HEK293 (cell line): ENCODE results near the gene DPM2.

Source experiments
- CTCF ChIA-PET: fragments of 350-600 bp; formaldehyde crosslinking; extraction: SDS; loops from one replicate; lab custom pipeline; 2021; ENCODE audit warnings: antibody characterized with exemption; lab: Yijun Ruan, JAX
- POLR2A ChIA-PET: fragments of 300-600 bp; formaldehyde crosslinking; extraction: SDS; loops from one replicate; lab custom pipeline; 2020; ENCODE audit warnings: antibody characterized with exemption, inconsistent platforms; lab: Yijun Ruan, JAX
- H3K27ac ChIP-seq: fragments of 200-500 bp; sonication (Bioruptor generic); 2 replicates; pipeline ENCODE4 v1.5.1; 2014; ENCODE audit warnings: low read depth, low read length, control low read depth, inconsistent platforms; ENCODE audit errors: extremely low read depth
- H3K36me3 ChIP-seq, 2 experiments: fragments of 200-500 bp in 1 of 2; sonication (Bioruptor generic) in 1 of 2; 1 replicate in 1 of 2; 2 replicates in 1 of 2; pipeline ENCODE4 v1.5.1; 2014 to 2017; ENCODE audit warnings: inconsistent platforms in 2 of 2, low read length in 2 of 2; ENCODE audit not compliant: control insufficient read depth in 2 of 2, insufficient read depth in 1 of 2
- H3K4me1 ChIP-seq: fragments of 200-500 bp; sonication (Bioruptor generic); 2 replicates; pipeline ENCODE4 v1.5.1; 2014; ENCODE audit warnings: mild to moderate bottlenecking, low read length, inconsistent platforms; ENCODE audit not compliant: control insufficient read depth, insufficient read depth
- H3K4me3 ChIP-seq: 2 replicates; pipeline ENCODE4 v1.5.1; 2011; ENCODE audit warnings: low read depth, mild to moderate bottlenecking, control low read depth, low read length, moderate library complexity
- H3K9me3 ChIP-seq: fragments of 200-500 bp; sonication (Bioruptor generic); 2 replicates; pipeline ENCODE4 v1.5.1; 2014; ENCODE audit warnings: low read depth, low read length, inconsistent platforms; ENCODE audit not compliant: control insufficient read depth, insufficient read depth
- BCL11B ChIP-seq: fragments of 450-650 bp; formaldehyde crosslinking; IDR thresholded peaks from 2 replicates; pipeline ENCODE4 v1.5.1; 2016; ENCODE audit warnings: low read depth, missing biosample characterization, missing genetic modification characterization
- GLI2 ChIP-seq: fragments of 450-650 bp; formaldehyde crosslinking; IDR thresholded peaks from 2 replicates; pipeline ENCODE4; 2017; ENCODE audit warnings: missing biosample characterization, missing genetic modification characterization, low read depth, borderline replicate concordance
- GLIS1 ChIP-seq: fragments of 450-650 bp; formaldehyde crosslinking; IDR thresholded peaks from 2 replicates; pipeline ENCODE4 v1.5.1; 2016; ENCODE audit warnings: missing biosample characterization, missing genetic modification characterization
- HIC1 ChIP-seq: fragments of 450-650 bp; formaldehyde crosslinking; IDR thresholded peaks from 2 replicates; pipeline ENCODE4 v1.5.1; 2016; ENCODE audit warnings: missing biosample characterization, missing genetic modification characterization
- OVOL3 ChIP-seq: fragments of 450-650 bp; formaldehyde crosslinking; IDR thresholded peaks from 2 replicates; pipeline ENCODE4 v1.5.1; 2016; ENCODE audit warnings: missing biosample characterization, missing genetic modification characterization
- SCRT2 ChIP-seq: fragments of 450-650 bp; formaldehyde crosslinking; IDR thresholded peaks from 2 replicates; pipeline ENCODE4 v1.5.1; 2016; ENCODE audit warnings: missing biosample characterization, missing genetic modification characterization
- ZBTB10 ChIP-seq: fragments of 450-650 bp; formaldehyde crosslinking; IDR thresholded peaks from 2 replicates; pipeline ENCODE4 v1.5.1; 2016; ENCODE audit warnings: missing biosample characterization, missing genetic modification characterization
- ZBTB17 ChIP-seq: fragments of 450-650 bp; formaldehyde crosslinking; IDR thresholded peaks from 2 replicates; pipeline ENCODE4 v1.5.1; 2016; ENCODE audit warnings: missing biosample characterization, missing genetic modification characterization
- ZFP3 ChIP-seq: fragments of 450-650 bp; formaldehyde crosslinking; IDR thresholded peaks from 2 replicates; pipeline ENCODE4 v1.5.1; 2016; ENCODE audit warnings: low read depth, missing biosample characterization, missing genetic modification characterization
- ZNF48 ChIP-seq: fragments of 450-650 bp; formaldehyde crosslinking; IDR thresholded peaks from 2 replicates; pipeline ENCODE4 v1.5.1; 2016; ENCODE audit warnings: missing biosample characterization, missing genetic modification characterization
- ZNF580 ChIP-seq: fragments of 450-650 bp; formaldehyde crosslinking; IDR thresholded peaks from 2 replicates; pipeline ENCODE4 v1.5.1; 2016; ENCODE audit warnings: missing biosample characterization, missing genetic modification characterization
- ZNF596 ChIP-seq: fragments of 450-650 bp; IDR thresholded peaks from 2 replicates; pipeline ENCODE4 v1.5.0; 2018; ENCODE audit warnings: missing biosample characterization, mild to moderate bottlenecking, missing genetic modification characterization, moderate library complexity
- ZNF621 ChIP-seq: fragments of 450-650 bp; formaldehyde crosslinking; IDR thresholded peaks from 2 replicates; pipeline ENCODE4 v1.5.1; 2017; ENCODE audit warnings: missing biosample characterization, missing genetic modification characterization
- ZSCAN18 ChIP-seq: fragments of 450-650 bp; formaldehyde crosslinking; IDR thresholded peaks from 2 replicates; pipeline ENCODE4 v1.5.1; 2016; ENCODE audit warnings: missing biosample characterization, missing genetic modification characterization

DPM2 gene

GRCh38 chr9:127975376-127976315 is 38.0 kb upstream of the DPM2 start:
- ChIA-PET POLR2A (no interaction called here), CTCF (interaction anchor here (0.6 to 10.0 kb wide), 5 partner anchors 34 to 395 kb away, joined by 3 to 94 read pairs (median 3); no protein-coding TSS in a partner anchor)
- Histone ChIP-seq H3K9me3 (no peaks in the 10 kb centered on the region), H3K4me1 (peaks cover 9% of the 10 kb centered on the region; the same call in 1 of the 2 replicates), H3K36me3 (peaks cover 0 to 3% of the 10 kb centered on the region in 2 experiments; a peak in 1 of 3 replicates), H3K27ac (no peak overlapping the region), H3K4me3 (no peak overlapping the region)
- TF ChIP-seq OVOL3 (no peak), ZNF580 (tag by site-specific recombination) (no peak)

GRCh38 chr9:127974769-127975261 is 37.2 kb upstream of the DPM2 start:
- H3K4me1 ChIP-seq = peaks cover 13% of the 10 kb centered on the region
- no peak overlapping the region for H3K4me3 ChIP-seq
- H3K9me3 ChIP-seq = no peaks in the 10 kb centered on the region
- POLR2A ChIA-PET = interaction anchor here (0.8 kb wide), 1 partner anchor 9 kb away, joined by 6 read pairs; no protein-coding TSS in a partner anchor
- CTCF ChIA-PET = no interaction called here
- peak; percentile 80 for TF ChIP-seq GLIS1 (tag by site-specific recombination)
- 0 out of 2 replicates have a peak, but pooled peaks have one; percentile 25 for TF ChIP-seq ZBTB17 (tag by site-specific recombination)
- no peak for TF ChIP-seq ZNF621
- H3K36me3 ChIP-seq = peaks cover 0 to 3% of the 10 kb centered on the region in 2 experiments; a peak in 1 of 3 replicates
- no peak overlapping the region for H3K27ac ChIP-seq

- ChIA-PET POLR2A (interaction anchor here (0.8 kb wide), 1 partner anchor 8 kb away, joined by 6 read pairs; no protein-coding TSS in a partner anchor), CTCF (no interaction called here)
- H3K36me3 ChIP-seq = peaks cover 0 to 3% of the 10 kb centered on the region in 2 experiments; a peak in 1 of 3 replicates
- no peak overlapping the region for H3K27ac ChIP-seq
- no peaks in the 10 kb centered on the region for H3K9me3 ChIP-seq
- H3K4me3 ChIP-seq = no peak overlapping the region
- TF ChIP-seq ZSCAN18 (tag by site-specific recombination) = no peak
- TF ChIP-seq SCRT2 (tag by site-specific recombination) = 0 out of 2 replicates have a peak, but pooled peaks have one; percentile 38
- H3K4me1 ChIP-seq = peaks cover 20% of the 10 kb centered on the region
Observed at GRCh38 chr9:127974001-127974768, 36.5 kb upstream of the DPM2 start.

- peaks cover 21% of the 10 kb centered on the region for H3K4me1 ChIP-seq
- peaks cover 0 to 3% of the 10 kb centered on the region in 2 experiments; a peak in 1 of 3 replicates for H3K36me3 ChIP-seq
- H3K9me3 ChIP-seq = no peaks in the 10 kb centered on the region
- H3K4me3 ChIP-seq = no peak overlapping the region
- H3K27ac ChIP-seq = no peak overlapping the region
- POLR2A ChIA-PET = no interaction called here
- CTCF ChIA-PET = interaction anchor here (0.6 kb wide), 1 partner anchor 17 kb away, joined by 6 read pairs; no protein-coding TSS in a partner anchor
- TF ChIP-seq ZBTB10 (tag by site-specific recombination) = no peak
- no peak for TF ChIP-seq ZNF48
- TF ChIP-seq BCL11B (tag by site-specific recombination) = no peak
- no peak for TF ChIP-seq OVOL3
- TF ChIP-seq GLI2 (tag by site-specific recombination) = no peak
- peak; percentile 50; the same call in 1 of the 2 replicates for TF ChIP-seq HIC1 (tag by site-specific recombination)
- no peak for TF ChIP-seq ZNF596 (tag by site-specific recombination)
- TF ChIP-seq ZFP3 = no peak
Observed at GRCh38 chr9:127973169-127974000, 35.7 kb upstream of the DPM2 start.
